A549 (cell line): ENCODE data around the gene CDKN1B. TPM values are rescaled to one million over a fixed set of nuclear protein-coding genes. Genes with fewer than 3 reads are reported as not detected.

Experiments
- ATAC-seq, 2 experiments: fragments of 200-7000 bp in 1 of 2; fragments of >200 bp in 1 of 2; cut with Nextera tagmentation in 1 of 2; cut with Tn5 transposase in 1 of 2; 3 replicates each; pipeline versions ENCODE4 v1.8.0 to v1.9.1; 2018 to 2020; ENCODE audit warnings: mild to moderate bottlenecking in 1 of 2, moderate library complexity in 1 of 2
- CTCF ChIA-PET: fragments of 300-600 bp; sonication (Branson Sonifier 250); formaldehyde crosslinking; extraction: SDS; loops from one replicate; lab custom pipeline; 2021; ENCODE audit warnings: antibody characterized with exemption, inconsistent platforms; lab: Yijun Ruan, JAX
- POLR2A ChIA-PET: fragments of 350-600 bp; formaldehyde crosslinking; extraction: SDS; loops from one replicate; lab custom pipeline; 2021; ENCODE audit warnings: antibody characterized with exemption, inconsistent platforms; lab: Yijun Ruan, JAX
- DNase-seq, 2 experiments: peaks; one replicate each; pipeline versions ENCODE4 v3.0.0 to v3.0.0-alpha.2; 2011 to 2016; ENCODE audit warnings: low read depth in 1 of 2, low spot score in 1 of 2
- FAIRE-seq: peaks from 2 replicates; lab custom pipeline; 2011; peaks lifted over from hg19 to GRCh38; lab: Jason Lieb, UNC
- H3K27ac ChIP-seq, 2 experiments: fragments of >200 bp; sonication (Bioruptor Twin); formaldehyde crosslinking; 3 replicates each; pipeline ENCODE4 v1.5.1; 2016 to 2017
- H3K4me1 ChIP-seq: fragments of >200 bp; sonication (Bioruptor Twin); formaldehyde crosslinking; 3 replicates; pipeline ENCODE4 v1.6.1; 2016
- H3K4me2 ChIP-seq: fragments of >200 bp; sonication (Bioruptor Twin); formaldehyde crosslinking; 3 replicates; pipeline ENCODE4 v1.6.1; 2016
- H3K4me3 ChIP-seq: fragments of >200 bp; sonication (Bioruptor Twin); formaldehyde crosslinking; 3 replicates; pipeline ENCODE4 v1.5.1; 2016
- H3K9me3 ChIP-seq: fragments of >200 bp; sonication (Bioruptor Twin); formaldehyde crosslinking; 3 replicates; pipeline ENCODE4 v1.6.1; 2016
- CBX8 ChIP-seq: fragments of 200-600 bp; sonication (generic); IDR thresholded peaks from 2 replicates; pipeline ENCODE4 v1.6.1; 2016
- EHMT2 ChIP-seq: fragments of 200-600 bp; sonication (generic); IDR thresholded peaks from 2 replicates; pipeline ENCODE4 v1.6.1; 2016; ENCODE audit warnings: antibody characterized with exemption, low read depth, mild to moderate bottlenecking, moderate library complexity
- GATA3 ChIP-seq: IDR thresholded peaks from 2 replicates; pipeline ENCODE4 v1.6.1; 2012; ENCODE audit warnings: borderline replicate concordance
- JUN ChIP-seq, 2 experiments: fragments of >200 bp; sonication (Bioruptor Twin); formaldehyde crosslinking; IDR thresholded peaks; 2 replicates in 1 of 2; 3 replicates in 1 of 2; pipeline ENCODE4 v1.6.1; 2016 to 2017
- MAFK ChIP-seq: fragments of 450-650 bp; IDR thresholded peaks from 2 replicates; pipeline ENCODE4 v1.6.1; 2014; ENCODE audit not compliant: partially characterized antibody
- NR3C1 ChIP-seq: fragments of >200 bp; sonication (Bioruptor Twin); formaldehyde crosslinking; IDR thresholded peaks from 3 replicates; pipeline ENCODE4 v1.6.1; 2017
- PHF8 ChIP-seq: fragments of 200-600 bp; sonication (generic); IDR thresholded peaks from 2 replicates; pipeline ENCODE4 v1.6.1; 2016; ENCODE audit warnings: low read depth, mild to moderate bottlenecking, antibody characterized with exemption, moderate library complexity, borderline replicate concordance
- POLR2A ChIP-seq: IDR thresholded peaks from 2 replicates; pipeline ENCODE4 v1.6.1; 2012; ENCODE audit warnings: mild to moderate bottlenecking, low read length
- ZFP36 ChIP-seq: fragments of 450-650 bp; IDR thresholded peaks from 2 replicates; pipeline ENCODE4 v1.6.1; 2014; ENCODE audit warnings: borderline replicate concordance; ENCODE audit not compliant: partially characterized antibody
- WGBS: methylation state at CpG from one replicate; pipeline ENCODE4 v1.1.6; 2017; ENCODE audit errors: missing lambda C conversion rate; 5-methylcytosine and 5-hydroxymethylcytosine counted together
- polyA plus RNA-seq, 4 experiments: library from polyadenylated mRNA; depleted of rRNA in 3 of 4; stranded (reverse); fragments of >200 nt; fragmentation: RNase III in 1 of 4; extraction: RNeasy Plus Mini Kit Qiagen cat#74134 plus additional on column Dnase treatment in 1 of 4; gene quantifications; 2 replicates in 3 of 4; 3 replicates in 1 of 4; pipeline ENCODE4 v1.2.3, GENCODE V29; 2011 to 2017
- TF ChIP-seq, protein P1 (sequence below): fragments of 250-450 bp; sonication (Bioruptor Pico); IDR thresholded peaks from 2 replicates; pipeline ENCODE4 v1.5.0; 2021; ENCODE audit warnings: mild to moderate bottlenecking, moderate library complexity, borderline replicate concordance
- TF ChIP-seq, protein P2 (sequence below): IDR thresholded peaks from 2 replicates; pipeline ENCODE4 v1.6.1; 2012
- TF ChIP-seq, protein P3 (sequence below): IDR thresholded peaks from 2 replicates; pipeline ENCODE4 v1.6.1; 2012; ENCODE audit warnings: low read depth, borderline replicate concordance
- TF ChIP-seq, protein P4 (sequence below): fragments of >200 bp; sonication (Bioruptor Twin); formaldehyde crosslinking; IDR thresholded peaks from 3 replicates; pipeline ENCODE4 v1.6.1; 2016
- TF ChIP-seq, protein P5 (sequence below): fragments of >200 bp; sonication (Bioruptor Twin); formaldehyde crosslinking; IDR thresholded peaks from 3 replicates; pipeline ENCODE4 v1.5.1; 2016
- TF ChIP-seq, protein P6 (sequence below): fragments of >200 bp; sonication (Bioruptor Twin); formaldehyde crosslinking; IDR thresholded peaks from 2 replicates; pipeline ENCODE4 v1.6.1; 2016

Gene CDKN1B
- polyA plus RNA-seq, 2 of the 4 experiments (the other 2 are of a cell fraction) = 20.3 to 26.8 TPM

DNA sequence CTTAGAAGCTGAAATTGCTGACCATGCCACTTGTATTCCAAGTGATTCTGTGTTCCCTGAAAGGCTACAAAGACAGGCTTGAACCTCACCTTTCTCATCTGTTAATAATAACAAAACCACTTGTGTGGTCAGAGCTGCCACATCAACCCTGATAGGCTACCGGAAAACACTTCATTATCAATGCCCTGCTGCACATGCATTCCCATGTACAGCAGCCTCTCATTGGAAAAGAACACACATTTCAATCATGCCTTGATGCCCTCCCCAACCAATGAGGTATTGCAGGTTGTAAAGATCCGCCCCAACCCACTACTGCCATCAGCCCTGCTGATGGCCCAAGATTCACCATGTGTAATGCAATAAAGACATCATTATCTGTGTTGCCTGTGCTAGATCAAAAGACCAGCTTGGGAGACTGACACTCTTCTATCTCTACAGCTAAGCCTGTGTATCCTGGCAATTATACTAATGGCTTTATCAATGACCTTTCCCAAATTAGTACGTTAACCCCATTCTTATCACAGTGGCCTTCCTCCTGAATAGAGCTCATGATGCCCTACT is 24.0 kb upstream of the CDKN1B start:
- ATAC-seq (no peak), FAIRE-seq (no peak), DNase-seq (no peak)
- H3K27ac ChIP-seq = no peak overlapping the region
- peaks cover 15% of the 10 kb centered on the region; the same call in 2 of the 3 replicates for H3K4me1 ChIP-seq
- ChIA-PET CTCF (interaction anchor here (0.6 to 2.0 kb wide), 4 partner anchors 11 to 316 kb away, joined by 3 to 9 read pairs (median 6); no protein-coding TSS in a partner anchor), POLR2A (no interaction called here)
- H3K4me2 ChIP-seq = no peak overlapping the region
- TF ChIP-seq, protein P1, sequence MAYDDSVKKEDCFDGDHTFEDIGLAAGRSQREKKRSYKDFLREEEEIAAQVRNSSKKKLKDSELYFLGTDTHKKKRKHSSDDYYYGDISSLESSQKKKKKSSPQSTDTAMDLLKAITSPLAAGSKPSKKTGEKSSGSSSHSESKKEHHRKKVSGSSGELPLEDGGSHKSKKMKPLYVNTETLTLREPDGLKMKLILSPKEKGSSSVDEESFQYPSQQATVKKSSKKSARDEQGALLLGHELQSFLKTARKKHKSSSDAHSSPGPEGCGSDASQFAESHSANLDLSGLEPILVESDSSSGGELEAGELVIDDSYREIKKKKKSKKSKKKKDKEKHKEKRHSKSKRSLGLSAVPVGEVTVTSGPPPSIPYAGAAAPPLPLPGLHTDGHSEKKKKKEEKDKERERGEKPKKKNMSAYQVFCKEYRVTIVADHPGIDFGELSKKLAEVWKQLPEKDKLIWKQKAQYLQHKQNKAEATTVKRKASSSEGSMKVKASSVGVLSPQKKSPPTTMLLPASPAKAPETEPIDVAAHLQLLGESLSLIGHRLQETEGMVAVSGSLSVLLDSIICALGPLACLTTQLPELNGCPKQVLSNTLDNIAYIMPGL (CRISPR knock-in tag) = no peak
- TF ChIP-seq MAFK = peak; percentile 37
- H3K4me3 ChIP-seq = no peak overlapping the region
- no peaks in the 10 kb centered on the region for H3K9me3 ChIP-seq
- WGBS = 88% methylated on average over 3 of the region's 3 CpGs

DNA sequence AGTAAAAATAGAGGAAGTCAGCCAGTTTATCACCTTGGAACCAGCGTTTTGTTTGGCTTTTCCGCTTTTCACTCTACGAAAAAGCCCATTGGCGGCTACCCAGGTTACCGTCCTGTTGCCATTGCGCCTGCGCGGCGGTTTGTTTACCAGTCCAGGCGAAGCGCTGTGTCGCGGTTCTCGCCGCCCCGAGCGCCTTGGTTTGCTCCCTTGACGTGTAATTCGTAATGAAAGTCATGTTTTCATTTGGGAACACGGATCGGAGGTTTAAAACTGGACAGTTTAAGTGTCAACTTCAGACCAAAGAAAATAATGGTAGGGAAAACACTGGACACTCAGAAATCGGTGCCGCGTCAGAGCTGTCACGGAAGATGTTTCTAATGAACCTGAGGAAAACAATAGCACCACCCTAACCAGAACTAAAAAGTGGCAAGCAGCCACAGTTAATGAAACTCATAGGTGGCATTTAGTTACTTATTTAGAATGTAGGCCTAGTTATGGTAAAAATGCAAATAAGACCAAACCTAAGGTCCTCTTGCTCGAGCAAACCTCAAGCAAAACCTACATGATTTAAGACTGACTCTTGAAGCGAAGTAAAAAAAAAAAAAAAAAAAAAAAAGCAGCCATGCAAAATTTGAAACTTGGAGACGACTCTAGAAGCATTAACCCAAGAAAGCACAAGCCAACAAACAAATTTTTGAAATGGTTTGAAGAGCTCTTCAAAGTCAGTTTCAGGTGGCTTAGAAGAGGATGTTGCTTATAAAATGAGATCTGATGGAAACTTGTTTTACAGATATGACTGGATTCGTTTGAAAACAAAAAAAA is 20.4 kb upstream of the CDKN1B start:
- peaks cover 15% of the 10 kb centered on the region; the same call in 2 of the 3 replicates for H3K4me1 ChIP-seq
- WGBS = 2% methylated on average over 29 of the region's 29 CpGs
- FAIRE-seq (peak; percentile 67), DNase-seq (peak; percentile 75 to 91), ATAC-seq (peak; percentile 63 to 91; a peak in 3 of 6 replicates)
- peak overlapping the region; percentile 80 to 90 for H3K27ac ChIP-seq
- peak overlapping the region; percentile 46 for H3K4me3 ChIP-seq
- ChIA-PET POLR2A (no interaction called here), CTCF (interaction anchor here (1.0 to 1.4 kb wide), 5 partner anchors 19 to 664 kb away, joined by 3 to 5 read pairs (median 3); no protein-coding TSS in a partner anchor)
- peak overlapping the region; percentile 81 for H3K4me2 ChIP-seq
- H3K9me3 ChIP-seq = no peaks in the 10 kb centered on the region
- TF ChIP-seq PHF8 (peak; percentile 32; the same call in 1 of the 2 replicates), JUN (IDR thresholded peaks at IDR 0.05) (peak in 1 of 2 experiments; percentile 48; a peak in 1 of 5 replicates), GATA3 (peak; percentile 6; the same call in 1 of the 2 replicates), EHMT2 (no peak), POLR2A (peak; percentile 39)
- TF ChIP-seq, protein P2, sequence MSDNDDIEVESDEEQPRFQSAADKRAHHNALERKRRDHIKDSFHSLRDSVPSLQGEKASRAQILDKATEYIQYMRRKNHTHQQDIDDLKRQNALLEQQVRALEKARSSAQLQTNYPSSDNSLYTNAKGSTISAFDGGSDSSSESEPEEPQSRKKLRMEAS = 0 out of 2 replicates have a peak, but pooled peaks have one; percentile 32

DNA sequence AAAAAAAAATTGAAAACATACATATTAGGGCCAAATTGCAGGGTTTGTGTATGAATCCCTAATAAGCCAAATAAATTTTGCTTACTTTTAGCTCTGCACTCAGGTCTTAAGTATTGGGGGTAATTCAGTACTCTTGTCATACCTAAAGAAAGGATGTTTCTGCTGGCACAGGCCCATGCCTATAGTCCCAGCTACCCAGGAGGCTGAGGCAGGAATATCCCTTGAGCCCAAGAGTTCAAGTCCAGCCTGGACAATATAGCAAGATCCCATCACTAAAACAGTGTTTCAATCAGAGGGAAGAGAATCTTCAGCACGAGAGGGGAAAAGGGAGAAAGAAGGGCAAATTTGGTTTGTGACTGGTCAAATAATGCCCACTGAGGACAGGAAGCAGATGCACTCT is 17.8 kb upstream of the CDKN1B start:
- ATAC-seq = no peak
- no peak for TF ChIP-seq CBX8
- no peak for TF ChIP-seq POLR2A
- TF ChIP-seq, protein P3, sequence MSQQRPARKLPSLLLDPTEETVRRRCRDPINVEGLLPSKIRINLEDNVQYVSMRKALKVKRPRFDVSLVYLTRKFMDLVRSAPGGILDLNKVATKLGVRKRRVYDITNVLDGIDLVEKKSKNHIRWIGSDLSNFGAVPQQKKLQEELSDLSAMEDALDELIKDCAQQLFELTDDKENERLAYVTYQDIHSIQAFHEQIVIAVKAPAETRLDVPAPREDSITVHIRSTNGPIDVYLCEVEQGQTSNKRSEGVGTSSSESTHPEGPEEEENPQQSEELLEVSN = no peak
- TF ChIP-seq, protein P4, sequence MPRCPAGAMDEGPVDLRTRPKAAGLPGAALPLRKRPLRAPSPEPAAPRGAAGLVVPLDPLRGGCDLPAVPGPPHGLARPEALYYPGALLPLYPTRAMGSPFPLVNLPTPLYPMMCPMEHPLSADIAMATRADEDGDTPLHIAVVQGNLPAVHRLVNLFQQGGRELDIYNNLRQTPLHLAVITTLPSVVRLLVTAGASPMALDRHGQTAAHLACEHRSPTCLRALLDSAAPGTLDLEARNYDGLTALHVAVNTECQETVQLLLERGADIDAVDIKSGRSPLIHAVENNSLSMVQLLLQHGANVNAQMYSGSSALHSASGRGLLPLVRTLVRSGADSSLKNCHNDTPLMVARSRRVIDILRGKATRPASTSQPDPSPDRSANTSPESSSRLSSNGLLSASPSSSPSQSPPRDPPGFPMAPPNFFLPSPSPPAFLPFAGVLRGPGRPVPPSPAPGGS = no peak
- no peak for TF ChIP-seq NR3C1
- no peak for TF ChIP-seq ZFP36
- TF ChIP-seq EHMT2 = no peak
- TF ChIP-seq, protein P5, sequence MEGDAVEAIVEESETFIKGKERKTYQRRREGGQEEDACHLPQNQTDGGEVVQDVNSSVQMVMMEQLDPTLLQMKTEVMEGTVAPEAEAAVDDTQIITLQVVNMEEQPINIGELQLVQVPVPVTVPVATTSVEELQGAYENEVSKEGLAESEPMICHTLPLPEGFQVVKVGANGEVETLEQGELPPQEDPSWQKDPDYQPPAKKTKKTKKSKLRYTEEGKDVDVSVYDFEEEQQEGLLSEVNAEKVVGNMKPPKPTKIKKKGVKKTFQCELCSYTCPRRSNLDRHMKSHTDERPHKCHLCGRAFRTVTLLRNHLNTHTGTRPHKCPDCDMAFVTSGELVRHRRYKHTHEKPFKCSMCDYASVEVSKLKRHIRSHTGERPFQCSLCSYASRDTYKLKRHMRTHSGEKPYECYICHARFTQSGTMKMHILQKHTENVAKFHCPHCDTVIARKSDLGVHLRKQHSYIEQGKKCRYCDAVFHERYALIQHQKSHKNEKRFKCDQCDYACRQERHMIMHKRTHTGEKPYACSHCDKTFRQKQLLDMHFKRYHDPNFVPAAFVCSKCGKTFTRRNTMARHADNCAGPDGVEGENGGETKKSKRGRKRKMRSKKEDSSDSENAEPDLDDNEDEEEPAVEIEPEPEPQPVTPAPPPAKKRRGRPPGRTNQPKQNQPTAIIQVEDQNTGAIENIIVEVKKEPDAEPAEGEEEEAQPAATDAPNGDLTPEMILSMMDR = no peak
- TF ChIP-seq, protein P6, sequence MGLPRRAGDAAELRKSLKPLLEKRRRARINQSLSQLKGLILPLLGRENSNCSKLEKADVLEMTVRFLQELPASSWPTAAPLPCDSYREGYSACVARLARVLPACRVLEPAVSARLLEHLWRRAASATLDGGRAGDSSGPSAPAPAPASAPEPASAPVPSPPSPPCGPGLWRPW = no peak
- Histone ChIP-seq H3K4me1 (peaks cover 21% of the 10 kb centered on the region), H3K27ac (no peak overlapping the region), H3K4me2 (no peak overlapping the region), H3K9me3 (no peaks in the 10 kb centered on the region), H3K4me3 (no peak overlapping the region)
- 48% methylated on average over 1 of the region's 1 CpG for WGBS
- CTCF ChIA-PET = interaction anchor here (0.8 to 1.5 kb wide), 4 partner anchors 18 to 324 kb away, joined by 3 to 4 read pairs (median 4); no protein-coding TSS in a partner anchor
- no peak for DNase-seq
- POLR2A ChIA-PET = no interaction called here
- FAIRE-seq = no peak
